Activated CD4-positive, alpha-beta memory T cell treated with anti-CD3 and anti-CD28 coated beads for 36 hours (primary cell): ENCODE results near the gene SPRED3. TPM values are rescaled to one million over a fixed set of nuclear protein-coding genes. Genes with fewer than 3 reads are reported as not detected.

Experiments used
- total RNA-seq, 2 experiments: library from RNA; stranded (reverse); gene quantifications; one replicate each; pipeline ENCODE4 v1.2.3, GENCODE V29; 2021

Gene SPRED3
- total RNA-seq, 2 experiments from 2014 or later = 5.5 to 6.0 TPM

Other genes starting within 250 kb of the SPRED3 start
- 1 to 10 TPM in 1 of 2 experiments, under 1 TPM in 1; 0.75 to 1.2 TPM for gene DPF1, start 164.5 kb upstream of the SPRED3 start, total RNA-seq
- 1 to 10 TPM; 1.6 to 1.8 TPM for gene PPP1R14A, start 132.3 kb upstream of the SPRED3 start, total RNA-seq
- 10 to 100 TPM; 57.5 to 60.9 TPM for gene SPINT2, start 124.1 kb upstream of the SPRED3 start, total RNA-seq
- gene C19orf33, start 84.4 kb upstream of the SPRED3 start, total RNA-seq = not detected
- gene YIF1B, start 72.8 kb upstream of the SPRED3 start, total RNA-seq = 10 to 100 TPM; 79.7 to 82.3 TPM
- 1 to 10 TPM; 9.2 to 9.9 TPM for gene KCNK6, start 68.9 kb upstream of the SPRED3 start, total RNA-seq
- gene CATSPERG, start 52.9 kb upstream of the SPRED3 start, total RNA-seq = 1 to 10 TPM; 3.3 to 3.4 TPM
- 100 to 1,000 TPM; 214 to 224 TPM for gene PSMD8, start 14.1 kb upstream of the SPRED3 start, total RNA-seq
- 1 to 10 TPM in 1 of 2 experiments, under 1 TPM in 1; 0.41 to 1.2 TPM for gene GGN, start 663 bp upstream of the SPRED3 start, total RNA-seq
- 10 to 100 TPM; 29.8 to 31.9 TPM for gene FAM98C, start 14.4 kb downstream of the SPRED3 start, total RNA-seq
- 1 to 10 TPM; 7.4 to 8.3 TPM for gene RASGRP4, start 37.5 kb downstream of the SPRED3 start, total RNA-seq
- 1 to 10 TPM; 2.4 to 2.5 TPM for gene RYR1, start 45.0 kb downstream of the SPRED3 start, total RNA-seq
- 100 to 1,000 TPM; 205 TPM for gene MAP4K1, start 229.3 kb downstream of the SPRED3 start, total RNA-seq
- gene EIF3K, start 230.5 kb downstream of the SPRED3 start, total RNA-seq = 100 to 1,000 TPM; 273 to 287 TPM